Stimulated activated naive B cell treated with anti-CD40 and anti-IgM and Interleukin-4, amounts not matched to agents 10 μg/mL and 1 μg/mL and 100 μg/mL, for 72 hours (primary cell): ENCODE measurements around the gene S100A4.

Experiments used
- ATAC-seq, 2 donors: fragments of 150-1000 bp; cut with Tn5 transposase; replicated peaks; 2 replicates each; pipeline ENCODE4 v1.10.0; 2021; ENCODE audit warnings: moderate library complexity in 1 of 2
- DNase-seq: peaks from one replicate; pipeline ENCODE4 v3.0.0; 2021
- H3K27ac Mint-ChIP-seq: one replicate; pipeline ENCODE4 v1.8.0; 2022; ENCODE audit warnings: mild to moderate bottlenecking, mixed read lengths
- H3K27me3 Mint-ChIP-seq, 2 donors: one replicate each; pipeline ENCODE4 v1.8.0; 2022; ENCODE audit warnings: mixed read lengths in 2 of 2
- H3K36me3 Mint-ChIP-seq, 2 donors: one replicate each; pipeline ENCODE4 v1.8.0; 2022; ENCODE audit warnings: mixed read lengths in 2 of 2, mild to moderate bottlenecking in 1 of 2
- H3K4me1 Mint-ChIP-seq, 2 donors: one replicate each; pipeline ENCODE4 v1.8.0; 2022; ENCODE audit warnings: mixed read lengths in 2 of 2, mild to moderate bottlenecking in 1 of 2
- H3K4me3 Mint-ChIP-seq, 2 donors: one replicate each; pipeline ENCODE4 v1.8.0; 2022; ENCODE audit warnings: mild to moderate bottlenecking in 2 of 2, mixed read lengths in 2 of 2, moderate library complexity in 1 of 2
- H3K9me3 Mint-ChIP-seq, 2 donors: one replicate each; pipeline ENCODE4 v1.8.0; 2022; ENCODE audit warnings: mixed read lengths in 2 of 2, mild to moderate bottlenecking in 1 of 2

Gene S100A4

GRCh38 chr1:153561466-153561985 lies 15.9 kb upstream of the S100A4 start:
- ATAC-seq (no peak), DNase-seq (no peak)
- Mint-ChIP-seq H3K27me3 (no peaks in the 10 kb centered on the region), H3K27ac (no peak overlapping the region), H3K4me3 (no peak overlapping the region), H3K4me1 (peaks cover 14 to 17% of the 10 kb centered on the region in 2 donors), H3K36me3 (no peaks in the 10 kb centered on the region), H3K9me3 (no peaks in the 10 kb centered on the region)

GRCh38 chr1:153560771-153561465 lies 15.3 kb upstream of the S100A4 start:
- peaks cover 10 to 11% of the 10 kb centered on the region in 2 donors for H3K4me1 Mint-ChIP-seq
- ATAC-seq (no peak), DNase-seq (no peak)
- H3K27me3 Mint-ChIP-seq, result no peaks in the 10 kb centered on the region
- H3K9me3 Mint-ChIP-seq, result no peaks in the 10 kb centered on the region
- no peaks in the 10 kb centered on the region for H3K36me3 Mint-ChIP-seq
- H3K4me3 Mint-ChIP-seq, result no peak overlapping the region
- no peak overlapping the region for H3K27ac Mint-ChIP-seq

GRCh38 chr1:153560241-153560640 lies 14.6 kb upstream of the S100A4 start:
- H3K9me3 Mint-ChIP-seq, result no peaks in the 10 kb centered on the region
- no peak overlapping the region for H3K4me3 Mint-ChIP-seq
- no peak for DNase-seq
- H3K27ac Mint-ChIP-seq, result no peak overlapping the region
- no peaks in the 10 kb centered on the region for H3K36me3 Mint-ChIP-seq
- peaks cover 4% of the 10 kb centered on the region in 2 donors for H3K4me1 Mint-ChIP-seq
- no peaks in the 10 kb centered on the region for H3K27me3 Mint-ChIP-seq
- no peak for ATAC-seq

GRCh38 chr1:153557877-153558276 lies 12.3 kb upstream of the S100A4 start:
- no peak overlapping the region for H3K4me3 Mint-ChIP-seq
- H3K27ac Mint-ChIP-seq, result no peak overlapping the region
- no peaks in the 10 kb centered on the region for H3K27me3 Mint-ChIP-seq
- H3K4me1 Mint-ChIP-seq, result peaks cover 0 to 5% of the 10 kb centered on the region in 2 donors
- ATAC-seq (no peak), DNase-seq (no peak)
- H3K36me3 Mint-ChIP-seq, result no peaks in the 10 kb centered on the region
- no peaks in the 10 kb centered on the region for H3K9me3 Mint-ChIP-seq

GRCh38 chr1:153556348-153556747 lies 10.7 kb upstream of the S100A4 start:
- Mint-ChIP-seq H3K36me3 (no peaks in the 10 kb centered on the region), H3K4me1 (peaks cover 0 to 5% of the 10 kb centered on the region in 2 donors), H3K4me3 (no peak overlapping the region), H3K27ac (no peak overlapping the region), H3K27me3 (no peaks in the 10 kb centered on the region), H3K9me3 (no peaks in the 10 kb centered on the region)
- DNase-seq (no peak), ATAC-seq (no peak)

GRCh38 chr1:153553830-153554541 lies 8.4 kb upstream of the S100A4 start:
- H3K4me1 Mint-ChIP-seq, result peaks cover 6 to 22% of the 10 kb centered on the region in 2 donors
- peak; percentile 18 to 31 for ATAC-seq

GRCh38 chr1:153553096-153553495 lies 7.5 kb upstream of the S100A4 start:
- DNase-seq (no peak), ATAC-seq (no peak)
- Mint-ChIP-seq H3K4me3 (no peak overlapping the region), H3K36me3 (no peaks in the 10 kb centered on the region), H3K27ac (no peak overlapping the region), H3K27me3 (peaks cover 0 to 10% of the 10 kb centered on the region in 2 donors), H3K9me3 (no peaks in the 10 kb centered on the region), H3K4me1 (peaks cover 12 to 27% of the 10 kb centered on the region in 2 donors)

More at GRCh38 chr1:153553830-153554541, 8.4 kb upstream of the S100A4 start:
- DNase-seq, result no peak
- no peaks in the 10 kb centered on the region for H3K36me3 Mint-ChIP-seq
- H3K27ac Mint-ChIP-seq, result no peak overlapping the region
- no peak overlapping the region for H3K4me3 Mint-ChIP-seq
- H3K9me3 Mint-ChIP-seq, result no peaks in the 10 kb centered on the region
- peaks cover 0 to 5% of the 10 kb centered on the region in 2 donors for H3K27me3 Mint-ChIP-seq

GRCh38 chr1:153552335-153552734 lies 6.7 kb upstream of the S100A4 start:
- H3K36me3 Mint-ChIP-seq, result no peaks in the 10 kb centered on the region
- H3K4me3 Mint-ChIP-seq, result no peak overlapping the region
- H3K9me3 Mint-ChIP-seq, result no peaks in the 10 kb centered on the region
- no peak for ATAC-seq
- peaks cover 12 to 27% of the 10 kb centered on the region in 2 donors for H3K4me1 Mint-ChIP-seq
- peaks cover 0 to 10% of the 10 kb centered on the region in 2 donors for H3K27me3 Mint-ChIP-seq
- H3K27ac Mint-ChIP-seq, result no peak overlapping the region
- DNase-seq, result no peak

GRCh38 chr1:153550827-153551500 lies 5.4 kb upstream of the S100A4 start:
- ATAC-seq (no peak), DNase-seq (no peak)
- H3K27me3 Mint-ChIP-seq, result peaks cover 0 to 10% of the 10 kb centered on the region in 2 donors
- H3K4me3 Mint-ChIP-seq, result no peak overlapping the region
- no peaks in the 10 kb centered on the region for H3K9me3 Mint-ChIP-seq
- H3K27ac Mint-ChIP-seq, result no peak overlapping the region
- H3K36me3 Mint-ChIP-seq, result no peaks in the 10 kb centered on the region
- peaks cover 15 to 35% of the 10 kb centered on the region in 2 donors for H3K4me1 Mint-ChIP-seq

GRCh38 chr1:153550398-153550758 lies 4.8 kb upstream of the S100A4 start:
- ATAC-seq (no peak), DNase-seq (no peak)
- Mint-ChIP-seq H3K4me1 (peaks cover 21 to 41% of the 10 kb centered on the region in 2 donors), H3K36me3 (peaks cover 0 to 5% of the 10 kb centered on the region in 2 donors), H3K4me3 (no peak overlapping the region), H3K9me3 (no peaks in the 10 kb centered on the region), H3K27me3 (peaks cover 0 to 13% of the 10 kb centered on the region in 2 donors), H3K27ac (no peak overlapping the region)

- no peak for DNase-seq
- H3K27me3 Mint-ChIP-seq, result peaks cover 0 to 13% of the 10 kb centered on the region in 2 donors
- H3K27ac Mint-ChIP-seq, result no peak overlapping the region
- H3K4me1 Mint-ChIP-seq, result peaks cover 26 to 46% of the 10 kb centered on the region in 2 donors
- H3K4me3 Mint-ChIP-seq, result no peak overlapping the region
- H3K9me3 Mint-ChIP-seq, result no peaks in the 10 kb centered on the region
- no peak for ATAC-seq
- peaks cover 1 to 10% of the 10 kb centered on the region in 2 donors for H3K36me3 Mint-ChIP-seq
Observed at GRCh38 chr1:153549741-153550397, 4.3 kb upstream of the S100A4 start.

GRCh38 chr1:153548722-153549688 lies 3.4 kb upstream of the S100A4 start, which contains the start of gene S100A3:
TSS of gene S100A3 (minus strand) at chr1:153549258. CDS start at chr1:153548485, 773 bp downstream.
- Mint-ChIP-seq H3K4me1 (peaks cover 32 to 50% of the 10 kb centered on the region in 2 donors), H3K4me3 (no peak within 1 kb of the TSS), H3K9me3 (peaks cover 0 to 1% of the 10 kb centered on the region in 2 donors), H3K27me3 (peaks cover 0 to 13% of the 10 kb centered on the region in 2 donors), H3K27ac (peak within 1 kb of the TSS; percentile 14), H3K36me3 (peaks cover 3 to 19% of the 10 kb centered on the region in 2 donors)
- no peak for DNase-seq
- ATAC-seq, result no peak
